Endodermal cell (in vitro differentiated cells): ENCODE results near the gene GUCY2C. TPM values are rescaled to one million over a fixed set of nuclear protein-coding genes. Genes with fewer than 3 reads are reported as not detected.

ENCODE experiments used
- DNase-seq: peaks from one replicate; pipeline ENCODE4 v3.0.0-alpha.2; 2017
- H3K27ac ChIP-seq: 2 replicates; pipeline ENCODE4 v1.5.1; 2013; ENCODE audit warnings: mild to moderate bottlenecking, low read depth, low read length, moderate library complexity
- H3K27me3 ChIP-seq: 2 replicates; pipeline ENCODE4 v1.6.1; 2013; ENCODE audit warnings: mild to moderate bottlenecking, low read length, moderate library complexity; ENCODE audit not compliant: insufficient read depth, control insufficient read depth, poor library complexity, severe bottlenecking
- H3K36me3 ChIP-seq: 2 replicates; pipeline ENCODE4 v1.7.0; 2013; ENCODE audit warnings: mild to moderate bottlenecking, low read length, moderate library complexity; ENCODE audit not compliant: control insufficient read depth, insufficient read depth
- H3K4me1 ChIP-seq: one replicate; pipeline ENCODE4 v1.7.0; 2013; ENCODE audit warnings: low read length; ENCODE audit not compliant: control insufficient read depth, insufficient read depth
- H3K4me3 ChIP-seq: 2 replicates; pipeline ENCODE4 v1.5.1; 2013; ENCODE audit warnings: mild to moderate bottlenecking, low read length, moderate library complexity
- H3K9ac ChIP-seq: 2 replicates; pipeline ENCODE4 v1.6.1; 2013; ENCODE audit warnings: mild to moderate bottlenecking, low read length, moderate library complexity; ENCODE audit not compliant: poor library complexity, severe bottlenecking; ENCODE audit errors: extremely low read depth
- H3K9me3 ChIP-seq: 2 replicates; pipeline ENCODE4 v1.6.1; 2013; ENCODE audit warnings: mild to moderate bottlenecking, low read length, moderate library complexity; ENCODE audit not compliant: control insufficient read depth
- H3K27ac Mint-ChIP-seq: 2 replicates; pipeline ENCODE4 v1.8.0; 2020; ENCODE audit warnings: mixed read lengths
- H3K27me3 Mint-ChIP-seq: 2 replicates; pipeline ENCODE4 v1.8.0; 2021; ENCODE audit warnings: mild to moderate bottlenecking, mixed read lengths; ENCODE audit not compliant: insufficient read depth
- H3K36me3 Mint-ChIP-seq: 2 replicates; pipeline ENCODE4 v1.8.0; 2020; ENCODE audit warnings: low read depth, mixed read lengths
- H3K4me1 Mint-ChIP-seq: 2 replicates; pipeline ENCODE4 v1.8.0; 2020; ENCODE audit warnings: mixed read lengths
- H3K4me3 Mint-ChIP-seq: 2 replicates; pipeline ENCODE4 v1.8.0; 2020; ENCODE audit warnings: mild to moderate bottlenecking, moderate library complexity, mixed read lengths
- H3K9me3 Mint-ChIP-seq: 2 replicates; pipeline ENCODE4 v1.8.0; 2020; ENCODE audit warnings: mild to moderate bottlenecking, mixed read lengths
- WGBS, 2 experiments: methylation state at CpG; one replicate each; pipeline versions ENCODE4 v1.1.5 to v1.1.7; 2013; ENCODE audit warnings: missing lambda C conversion rate in 2 of 2, mixed read lengths in 1 of 2; ENCODE audit not compliant: insufficient coverage in 1 of 2, insufficient read length in 1 of 2; 5-methylcytosine and 5-hydroxymethylcytosine counted together
- total RNA-seq, 2 donors: library from RNA; stranded (reverse); fragmentation: NEBNext Ultra II Directional in 1 of 2; extraction: Animal tissue kit (Norgen Biotek cat#: 25700) in 1 of 2; gene quantifications; 2 replicates in 1 of 2; 3 replicates in 1 of 2; pipeline ENCODE4 v1.2.1, GENCODE V29; 2021
- TF ChIP-seq, protein P1 (sequence below): fragments of 200-600 bp; sonication (generic); conservative IDR thresholded peaks from 2 replicates; pipeline ENCODE4 v1.5.0; 2021; ENCODE audit warnings: antibody characterized with exemption, mild to moderate bottlenecking

Gene GUCY2C
- total RNA-seq, 2 donors from 2014 or later, result 1.4 to 2.4 TPM

DNA sequence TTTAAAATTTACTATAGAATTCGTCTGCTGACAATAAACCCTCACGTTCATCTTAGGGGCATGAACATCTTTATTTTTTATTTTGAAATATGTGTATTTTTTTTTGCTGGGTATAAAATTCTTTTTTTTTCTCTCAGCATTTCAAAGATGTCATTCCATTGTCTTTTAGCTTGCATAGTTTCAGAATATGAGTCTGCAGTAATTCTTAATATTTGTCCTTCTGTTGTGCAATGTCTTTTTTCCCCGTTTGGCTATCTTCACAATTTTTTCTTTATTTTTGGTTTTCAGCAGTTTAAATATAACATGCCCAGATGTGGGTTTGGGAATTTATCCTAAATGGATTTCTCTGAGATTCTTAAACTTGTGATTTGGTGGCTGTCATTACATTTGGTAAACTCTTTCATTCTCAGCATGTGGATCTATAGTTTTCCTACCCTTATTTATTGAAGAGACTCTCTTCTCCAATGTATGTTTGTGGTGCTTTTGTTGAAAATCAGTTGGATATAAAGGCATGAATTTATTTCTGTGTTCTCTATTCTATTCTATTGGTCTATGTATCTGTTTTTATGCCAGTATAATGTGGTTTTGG is 90.9 kb downstream of the GUCY2C start:
- no peak overlapping the region for H3K4me3 ChIP-seq
- H3K9ac ChIP-seq, result no peak overlapping the region
- Mint-ChIP-seq H3K27ac (no peak overlapping the region), H3K4me3 (no peak overlapping the region), H3K9me3 (peaks cover 42% of the 10 kb centered on the region), H3K27me3 (no peaks in the 10 kb centered on the region), H3K36me3 (peaks cover 2% of the 10 kb centered on the region), H3K4me1 (no peaks in the 10 kb centered on the region)
- H3K9me3 ChIP-seq, result peaks cover 9% of the 10 kb centered on the region
- WGBS, 2 experiments, result 84% methylated on average over 3 of the region's 3 CpGs; no CpG with 5 or more reads in 1 of the 2 experiments
- TF ChIP-seq, protein P1, sequence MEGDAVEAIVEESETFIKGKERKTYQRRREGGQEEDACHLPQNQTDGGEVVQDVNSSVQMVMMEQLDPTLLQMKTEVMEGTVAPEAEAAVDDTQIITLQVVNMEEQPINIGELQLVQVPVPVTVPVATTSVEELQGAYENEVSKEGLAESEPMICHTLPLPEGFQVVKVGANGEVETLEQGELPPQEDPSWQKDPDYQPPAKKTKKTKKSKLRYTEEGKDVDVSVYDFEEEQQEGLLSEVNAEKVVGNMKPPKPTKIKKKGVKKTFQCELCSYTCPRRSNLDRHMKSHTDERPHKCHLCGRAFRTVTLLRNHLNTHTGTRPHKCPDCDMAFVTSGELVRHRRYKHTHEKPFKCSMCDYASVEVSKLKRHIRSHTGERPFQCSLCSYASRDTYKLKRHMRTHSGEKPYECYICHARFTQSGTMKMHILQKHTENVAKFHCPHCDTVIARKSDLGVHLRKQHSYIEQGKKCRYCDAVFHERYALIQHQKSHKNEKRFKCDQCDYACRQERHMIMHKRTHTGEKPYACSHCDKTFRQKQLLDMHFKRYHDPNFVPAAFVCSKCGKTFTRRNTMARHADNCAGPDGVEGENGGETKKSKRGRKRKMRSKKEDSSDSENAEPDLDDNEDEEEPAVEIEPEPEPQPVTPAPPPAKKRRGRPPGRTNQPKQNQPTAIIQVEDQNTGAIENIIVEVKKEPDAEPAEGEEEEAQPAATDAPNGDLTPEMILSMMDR, result no peak
- no peaks in the 10 kb centered on the region for H3K36me3 ChIP-seq
- no peaks in the 10 kb centered on the region for H3K4me1 ChIP-seq
- no peak overlapping the region for H3K27ac ChIP-seq
- no peaks in the 10 kb centered on the region for H3K27me3 ChIP-seq
- no peak for DNase-seq

DNA sequence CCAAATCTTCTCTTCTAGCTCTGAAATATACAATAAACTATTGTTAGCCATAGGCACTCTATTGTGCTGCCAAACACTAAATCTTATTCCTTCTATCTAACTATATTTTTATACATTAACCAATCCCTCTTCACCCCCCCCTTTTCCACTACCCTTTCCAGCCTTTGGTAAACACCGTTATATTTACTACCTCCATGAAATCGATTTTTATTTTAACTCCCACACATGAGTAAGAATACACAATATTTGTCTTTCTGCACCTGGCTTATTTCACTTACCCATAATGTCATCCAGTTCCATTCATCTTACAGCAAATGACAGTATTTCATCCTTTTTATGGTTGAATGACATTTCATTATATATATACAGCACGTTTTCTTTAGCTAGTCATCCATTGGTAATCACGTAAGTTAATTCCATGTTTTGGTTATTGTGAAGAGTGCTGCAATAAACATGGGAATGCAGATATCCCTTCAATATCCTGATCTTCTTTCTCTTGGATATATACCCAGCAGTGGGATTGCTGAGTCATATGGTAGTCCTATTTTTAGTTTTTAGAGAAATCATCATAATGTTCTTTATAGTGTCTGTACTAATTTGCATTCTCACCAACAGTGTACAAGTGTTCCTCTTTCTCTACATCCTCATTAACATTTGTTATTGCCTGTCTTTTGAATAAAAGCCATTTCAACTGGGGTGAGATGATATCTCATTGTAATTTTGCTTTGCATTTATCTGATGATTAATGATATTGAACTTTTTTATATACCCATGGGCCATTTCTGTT is 94.5 kb downstream of the GUCY2C start:
- no peaks in the 10 kb centered on the region for H3K4me1 ChIP-seq
- H3K27me3 ChIP-seq, result no peaks in the 10 kb centered on the region
- H3K4me1 Mint-ChIP-seq, result no peaks in the 10 kb centered on the region
- no peaks in the 10 kb centered on the region for H3K36me3 ChIP-seq
- TF ChIP-seq, protein P1, result no peak
- no peak overlapping the region for H3K27ac Mint-ChIP-seq
- peaks cover 36% of the 10 kb centered on the region for H3K9me3 Mint-ChIP-seq
- no peaks in the 10 kb centered on the region for H3K27me3 Mint-ChIP-seq
- no peak for DNase-seq
- WGBS, 2 experiments, result 83 to 92% methylated on average over 1 to 2 of the region's 4 CpGs
- H3K9me3 ChIP-seq, result peaks cover 9% of the 10 kb centered on the region
- no peak overlapping the region for H3K27ac ChIP-seq
- H3K36me3 Mint-ChIP-seq, result peaks cover 2% of the 10 kb centered on the region
- H3K4me3 Mint-ChIP-seq, result no peak overlapping the region
- H3K9ac ChIP-seq, result no peak overlapping the region
- no peak overlapping the region for H3K4me3 ChIP-seq

- TF ChIP-seq, protein P1, result no peak
- Histone ChIP-seq H3K9me3 (no peaks in the 10 kb centered on the region), H3K36me3 (no peaks in the 10 kb centered on the region), H3K4me3 (no peak overlapping the region), H3K4me1 (no peaks in the 10 kb centered on the region), H3K27ac (no peak overlapping the region), H3K27me3 (no peaks in the 10 kb centered on the region), H3K9ac (no peak overlapping the region)
- H3K27ac Mint-ChIP-seq, result no peak overlapping the region
- H3K4me1 Mint-ChIP-seq, result no peaks in the 10 kb centered on the region
- no peaks in the 10 kb centered on the region for H3K36me3 Mint-ChIP-seq
- H3K4me3 Mint-ChIP-seq, result no peak overlapping the region
- no peak for DNase-seq
- H3K27me3 Mint-ChIP-seq, result no peaks in the 10 kb centered on the region
- peaks cover 7% of the 10 kb centered on the region for H3K9me3 Mint-ChIP-seq
- 85 to 89% methylated on average over 3 of the region's 3 CpGs for WGBS, 2 experiments
Measured at GRCh38 chr12:14597480-14597879, 98.9 kb downstream of the GUCY2C start.
